ENCODE data around the gene DUSP9. TPM values are rescaled to one million over a fixed set of nuclear protein-coding genes. Genes with fewer than 3 reads are reported as not detected.

The DUSP9 gene
- total and polyA plus RNA-seq, 8 donors, result 0.10 to 0.56 (median 0.23) TPM; not detected in 1

DNA sequence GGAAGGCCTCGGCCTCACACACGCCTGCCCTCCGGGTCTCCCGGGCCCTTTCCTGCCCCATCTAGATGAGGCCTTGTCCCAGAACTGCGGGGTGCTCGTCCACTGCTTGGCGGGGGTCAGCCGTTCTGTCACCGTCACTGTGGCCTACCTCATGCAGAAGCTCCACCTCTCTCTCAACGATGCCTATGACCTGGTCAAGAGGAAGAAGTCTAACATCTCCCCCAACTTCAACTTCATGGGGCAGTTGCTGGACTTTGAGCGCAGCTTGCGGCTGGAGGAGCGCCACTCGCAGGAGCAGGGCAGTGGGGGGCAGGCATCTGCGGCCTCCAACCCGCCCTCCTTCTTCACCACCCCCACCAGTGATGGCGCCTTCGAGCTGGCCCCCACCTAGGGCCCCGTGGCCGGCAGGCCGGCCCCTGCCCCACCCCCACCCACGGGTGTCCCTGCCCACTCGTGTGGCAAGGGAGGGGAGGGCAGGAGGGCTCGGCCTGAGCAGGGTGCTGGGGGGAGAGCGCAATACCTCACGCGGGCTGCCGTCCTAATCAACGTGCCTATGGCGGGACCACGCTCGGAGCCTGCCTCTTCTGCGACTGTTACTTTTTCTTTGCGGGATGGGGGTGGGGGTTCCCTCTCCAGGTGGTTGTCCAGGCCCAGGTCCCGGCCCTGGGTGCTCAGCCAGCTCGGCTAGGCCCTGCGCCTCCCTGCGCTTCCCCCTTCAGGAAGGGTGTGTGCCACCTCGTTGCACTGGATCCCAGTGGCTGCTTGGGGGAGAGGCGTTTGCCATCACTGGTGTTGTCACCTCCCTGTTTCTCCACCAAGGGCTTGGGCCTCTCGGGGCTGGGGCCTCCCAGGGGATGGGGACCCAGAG lies 3.1 kb downstream of the DUSP9 start:
- H3K4me3 ChIP-seq, result no peak overlapping the region
- TF ChIP-seq, protein P1, sequence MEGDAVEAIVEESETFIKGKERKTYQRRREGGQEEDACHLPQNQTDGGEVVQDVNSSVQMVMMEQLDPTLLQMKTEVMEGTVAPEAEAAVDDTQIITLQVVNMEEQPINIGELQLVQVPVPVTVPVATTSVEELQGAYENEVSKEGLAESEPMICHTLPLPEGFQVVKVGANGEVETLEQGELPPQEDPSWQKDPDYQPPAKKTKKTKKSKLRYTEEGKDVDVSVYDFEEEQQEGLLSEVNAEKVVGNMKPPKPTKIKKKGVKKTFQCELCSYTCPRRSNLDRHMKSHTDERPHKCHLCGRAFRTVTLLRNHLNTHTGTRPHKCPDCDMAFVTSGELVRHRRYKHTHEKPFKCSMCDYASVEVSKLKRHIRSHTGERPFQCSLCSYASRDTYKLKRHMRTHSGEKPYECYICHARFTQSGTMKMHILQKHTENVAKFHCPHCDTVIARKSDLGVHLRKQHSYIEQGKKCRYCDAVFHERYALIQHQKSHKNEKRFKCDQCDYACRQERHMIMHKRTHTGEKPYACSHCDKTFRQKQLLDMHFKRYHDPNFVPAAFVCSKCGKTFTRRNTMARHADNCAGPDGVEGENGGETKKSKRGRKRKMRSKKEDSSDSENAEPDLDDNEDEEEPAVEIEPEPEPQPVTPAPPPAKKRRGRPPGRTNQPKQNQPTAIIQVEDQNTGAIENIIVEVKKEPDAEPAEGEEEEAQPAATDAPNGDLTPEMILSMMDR (IDR thresholded peaks at IDR 0.05), result no peak
- peaks cover 35 to 51% of the 10 kb centered on the region in 2 donors for H3K27me3 ChIP-seq
- H3K4me1 ChIP-seq, result peaks cover 0 to 5% of the 10 kb centered on the region in 2 donors
- intact Hi-C loops (cut with DNase I), result no loop called here
- DNase-seq (peak in 2 of 4 donors; percentile 24 to 34), ATAC-seq (no peak)
- no peak overlapping the region for H3K27ac ChIP-seq
- no peaks in the 10 kb centered on the region for H3K36me3 ChIP-seq
- no peaks in the 10 kb centered on the region for H3K9me3 ChIP-seq

DNA sequence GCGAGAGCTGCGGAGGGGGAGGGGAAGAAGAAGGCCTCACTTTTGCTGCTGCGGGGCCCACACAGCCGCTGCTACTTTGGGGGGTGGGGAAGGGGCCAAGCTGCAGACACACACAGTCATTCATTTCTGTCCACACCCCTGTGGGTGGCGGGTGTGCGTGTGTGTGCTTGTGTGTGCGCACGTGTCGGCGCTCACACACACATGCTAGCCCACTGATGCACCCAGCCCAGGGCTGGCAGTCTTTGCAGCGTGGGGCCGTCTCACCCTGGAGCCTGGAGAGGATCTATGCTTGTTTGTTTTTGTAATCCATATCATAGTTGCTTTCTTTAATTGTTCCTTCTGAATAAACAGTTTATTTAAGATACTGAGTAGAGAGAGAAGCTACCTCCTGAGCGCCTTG lies 4.0 kb downstream of the DUSP9 start:
- Histone ChIP-seq H3K36me3 (no peaks in the 10 kb centered on the region), H3K27me3 (peaks cover 27 to 43% of the 10 kb centered on the region in 2 donors), H3K9me3 (no peaks in the 10 kb centered on the region), H3K4me1 (peaks cover 0 to 5% of the 10 kb centered on the region in 2 donors), H3K27ac (no peak overlapping the region), H3K4me3 (no peak overlapping the region)
- intact Hi-C loops (cut with DNase I), result no loop called here
- DNase-seq (no peak), ATAC-seq (no peak)
- TF ChIP-seq, protein P1 (IDR thresholded peaks at IDR 0.05), result no peak

DNA sequence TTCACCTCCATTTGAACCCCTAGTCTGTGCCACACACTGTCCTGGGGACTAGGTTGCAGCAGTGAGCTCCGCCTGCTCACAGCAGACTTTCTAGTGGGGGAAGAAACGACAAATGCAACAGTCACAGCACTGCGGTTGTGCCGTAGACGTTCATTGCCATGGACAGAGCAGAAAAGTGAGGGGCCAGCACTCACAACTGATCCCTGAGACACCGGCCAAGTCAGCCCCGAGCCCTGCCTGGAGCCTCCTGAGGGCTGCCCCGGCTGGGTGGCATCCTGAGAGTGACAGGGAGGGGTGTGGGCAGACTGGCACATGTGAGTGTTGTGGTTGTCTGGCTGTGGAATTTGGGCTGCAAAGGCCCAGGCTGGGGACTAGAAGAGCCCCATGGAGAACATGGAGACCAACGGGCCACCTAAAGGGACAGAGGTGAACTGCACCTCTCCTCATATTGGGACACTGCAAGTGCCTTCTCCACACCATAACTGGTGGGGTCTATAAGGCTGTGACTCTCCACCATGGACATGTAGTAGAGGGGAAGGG lies 4.6 kb downstream of the DUSP9 start:
- H3K27me3 ChIP-seq, result peaks cover 21 to 37% of the 10 kb centered on the region in 2 donors
- TF ChIP-seq, protein P1 (IDR thresholded peaks at IDR 0.05), result peak in 1 of 2 donors; percentile 14
- intact Hi-C loops (cut with DNase I), result no loop called here
- H3K4me1 ChIP-seq, result peaks cover 0 to 5% of the 10 kb centered on the region in 2 donors
- H3K27ac ChIP-seq, result no peak overlapping the region
- H3K4me3 ChIP-seq, result no peak overlapping the region
- no peaks in the 10 kb centered on the region for H3K9me3 ChIP-seq
- no peak for ATAC-seq
- H3K36me3 ChIP-seq, result no peaks in the 10 kb centered on the region
- DNase-seq, result no peak

DNA sequence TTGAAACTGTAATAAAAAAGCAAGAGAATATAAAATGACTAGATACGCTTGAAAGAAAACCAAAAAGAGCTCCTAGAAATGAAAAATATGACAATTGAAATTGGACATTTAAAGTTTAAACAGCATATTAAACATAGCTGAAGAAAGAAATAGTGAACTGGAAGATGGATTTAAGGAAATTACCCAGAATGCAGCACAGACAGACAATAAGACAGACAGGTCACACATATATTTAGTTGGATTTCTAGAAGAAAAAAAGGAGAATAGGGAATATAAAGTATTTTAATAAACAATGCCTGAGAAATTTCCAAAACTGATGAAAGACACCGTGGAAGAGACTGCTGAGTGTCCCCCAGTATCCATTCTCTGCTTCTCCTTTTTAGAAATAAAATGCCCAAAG lies 6.6 kb downstream of the DUSP9 start:
- no peaks in the 10 kb centered on the region for H3K36me3 ChIP-seq
- DNase-seq (no peak), ATAC-seq (no peak)
- intact Hi-C loops (cut with DNase I), result no loop called here
- peaks cover 5 to 17% of the 10 kb centered on the region in 2 donors for H3K27me3 ChIP-seq
- TF ChIP-seq, protein P1 (IDR thresholded peaks at IDR 0.05), result no peak
- no peak overlapping the region for H3K27ac ChIP-seq
- no peaks in the 10 kb centered on the region for H3K4me1 ChIP-seq
- no peaks in the 10 kb centered on the region for H3K9me3 ChIP-seq
- H3K4me3 ChIP-seq, result no peak overlapping the region

DNA sequence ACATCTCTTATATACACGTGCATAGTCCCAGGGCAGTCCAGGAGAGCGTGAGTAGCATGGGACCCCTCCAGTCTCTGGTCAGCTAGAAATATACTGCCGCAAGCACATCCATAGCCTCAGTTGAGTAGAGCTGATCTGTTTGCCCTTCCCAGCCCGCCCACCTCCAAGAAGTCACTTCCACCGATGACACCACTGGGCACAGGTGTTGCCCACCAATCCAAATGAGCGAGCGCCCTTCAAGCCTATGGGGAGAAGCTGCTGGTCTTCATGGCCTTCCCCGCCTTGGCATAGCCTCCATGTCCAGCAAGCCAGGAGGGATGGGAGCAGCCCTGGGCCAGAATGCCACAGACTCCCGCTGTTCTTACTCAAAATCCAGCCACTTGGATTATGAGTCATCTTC lies 10.2 kb downstream of the DUSP9 start:
- Histone ChIP-seq H3K36me3 (no peaks in the 10 kb centered on the region), H3K9me3 (no peaks in the 10 kb centered on the region), H3K4me3 (no peak overlapping the region), H3K27ac (no peak overlapping the region), H3K4me1 (no peaks in the 10 kb centered on the region), H3K27me3 (peaks cover 18 to 19% of the 10 kb centered on the region in 2 donors)
- ATAC-seq (no peak), DNase-seq (no peak)
- TF ChIP-seq, protein P1 (IDR thresholded peaks at IDR 0.05), result no peak
- intact Hi-C loops (cut with DNase I), result no loop called here
